ENCODE data around the gene ERGIC3.

GRCh38 chr20:35506872-35507638, 34.8 kb upstream of the ERGIC3 start:
- no peak for TF ChIP-seq POLR2AphosphoS5 (IDR thresholded peaks at IDR 0.05)
- no peak for TF ChIP-seq CTCF (IDR thresholded peaks at IDR 0.05 in 8 of 11, conservative IDR thresholded peaks at IDR 0.05 in 3 of 11)
